H9 (cell line): ENCODE measurements around the gene IARS1. TPM values are rescaled to one million over a fixed set of nuclear protein-coding genes. Genes with fewer than 3 reads are reported as not detected.

Source experiments
- DNase-seq: peaks from one replicate; pipeline ENCODE4 v3.0.0-alpha.2; 2017
- H2AFZ ChIP-seq: one replicate; pipeline ENCODE4 v1.6.1; 2013; ENCODE audit warnings: mild to moderate bottlenecking, low read length, control low read depth, moderate library complexity
- H2AK5ac ChIP-seq: 2 replicates; pipeline ENCODE4 v1.6.1; 2013; ENCODE audit warnings: low read length, control low read depth, mixed read lengths; ENCODE audit not compliant: insufficient read length
- H2BK120ac ChIP-seq: one replicate; pipeline ENCODE4 v1.6.1; 2013; ENCODE audit warnings: low read depth, mild to moderate bottlenecking, low read length, control low read depth, inconsistent platforms; ENCODE audit not compliant: poor library complexity, severe bottlenecking
- H2BK12ac ChIP-seq: 2 replicates; pipeline ENCODE4 v1.6.1; 2013; ENCODE audit warnings: low read length, control low read depth, mixed read lengths, low read depth; ENCODE audit not compliant: insufficient read length
- H2BK15ac ChIP-seq: 2 replicates; pipeline ENCODE4 v1.6.1; 2013; ENCODE audit warnings: low read depth, low read length, control low read depth
- H2BK20ac ChIP-seq: one replicate; pipeline ENCODE4 v1.6.1; 2013; ENCODE audit warnings: low read depth, mild to moderate bottlenecking, low read length, control low read depth, inconsistent platforms; ENCODE audit not compliant: poor library complexity, severe bottlenecking
- H2BK5ac ChIP-seq: 2 replicates; pipeline ENCODE4 v1.6.1; 2013; ENCODE audit warnings: low read length, control low read depth, mixed read lengths; ENCODE audit not compliant: insufficient read length
- H3K14ac ChIP-seq: 2 replicates; pipeline ENCODE4 v1.6.1; 2013; ENCODE audit warnings: low read length, control low read depth; ENCODE audit not compliant: insufficient read depth
- H3K18ac ChIP-seq: 2 replicates; pipeline ENCODE4 v1.6.1; 2013; ENCODE audit warnings: low read depth, mild to moderate bottlenecking, mixed read lengths, low read length, control low read depth; ENCODE audit not compliant: insufficient read length
- H3K23ac ChIP-seq: 2 replicates; pipeline ENCODE4 v1.6.1; 2013; ENCODE audit warnings: low read length, control low read depth, mixed read lengths, low read depth; ENCODE audit not compliant: insufficient read length
- H3K23me2 ChIP-seq: 2 replicates; pipeline ENCODE4 v1.6.1; 2013; ENCODE audit warnings: low read depth, mild to moderate bottlenecking, mixed read lengths, low read length, control low read depth; ENCODE audit not compliant: insufficient read length, poor library complexity, severe bottlenecking
- H3K27ac ChIP-seq: 2 replicates; pipeline ENCODE4 v1.5.1; 2013; ENCODE audit warnings: low read length, control low read depth, mixed read lengths, low read depth; ENCODE audit not compliant: insufficient read length
- H3K27me3 ChIP-seq: 2 replicates; pipeline ENCODE4 v1.6.1; 2013; ENCODE audit warnings: low read length, control low read depth, inconsistent platforms; ENCODE audit not compliant: insufficient read depth
- H3K4ac ChIP-seq: 2 replicates; pipeline ENCODE4 v1.6.1; 2013; ENCODE audit warnings: low read depth, mild to moderate bottlenecking, control low read depth, inconsistent platforms, low read length, moderate library complexity
- H3K4me1 ChIP-seq: 2 replicates; pipeline ENCODE4 v1.6.1; 2013; ENCODE audit warnings: low read length, control low read depth, inconsistent platforms; ENCODE audit not compliant: insufficient read depth
- H3K4me2 ChIP-seq: 2 replicates; pipeline ENCODE4 v1.6.1; 2013; ENCODE audit warnings: low read length, control low read depth, mixed read lengths; ENCODE audit not compliant: insufficient read length, insufficient read depth
- H3K56ac ChIP-seq: 2 replicates; pipeline ENCODE4 v1.6.1; 2013; ENCODE audit warnings: low read depth, mild to moderate bottlenecking, mixed read lengths, low read length, control low read depth; ENCODE audit not compliant: insufficient read length
- H3K79me1 ChIP-seq: 2 replicates; pipeline ENCODE4 v1.6.1; 2013; ENCODE audit warnings: low read depth, mild to moderate bottlenecking, moderate library complexity, low read length, control low read depth, inconsistent platforms; ENCODE audit not compliant: insufficient read depth, poor library complexity, severe bottlenecking
- H3K79me2 ChIP-seq: 2 replicates; pipeline ENCODE4 v1.6.1; 2013; ENCODE audit warnings: low read length, control low read depth, inconsistent platforms; ENCODE audit not compliant: insufficient read depth
- H3K9ac ChIP-seq: 2 replicates; pipeline ENCODE4 v1.6.1; 2013; ENCODE audit warnings: low read length, control low read depth, mixed read lengths; ENCODE audit not compliant: insufficient read length; ENCODE audit errors: extremely low read depth
- H3K9me3 ChIP-seq: one replicate; pipeline ENCODE4 v1.6.1; 2013; ENCODE audit warnings: low read depth, low read length, inconsistent platforms; ENCODE audit not compliant: control insufficient read depth
- H3T11ph ChIP-seq: one replicate; pipeline ENCODE4 v1.6.1; 2013; ENCODE audit warnings: mild to moderate bottlenecking, low read length, control low read depth, inconsistent platforms
- H4K20me1 ChIP-seq: one replicate; pipeline ENCODE4 v1.6.1; 2013; ENCODE audit not compliant: control insufficient read depth, insufficient read length, insufficient read depth
- H4K5ac ChIP-seq: 2 replicates; pipeline ENCODE4 v1.6.1; 2013; ENCODE audit warnings: low read depth, mild to moderate bottlenecking, mixed read lengths, low read length, control low read depth; ENCODE audit not compliant: insufficient read length
- H4K8ac ChIP-seq: replicated peaks from 2 replicates; pipeline ENCODE4 v1.6.1; 2013; ENCODE audit warnings: low read length, control low read depth, mixed read lengths, low read depth; ENCODE audit not compliant: insufficient read length
- H4K91ac ChIP-seq: 2 replicates; pipeline ENCODE4 v1.6.1; 2013; ENCODE audit warnings: low read depth, mild to moderate bottlenecking, moderate library complexity, mixed read lengths, low read length, control low read depth; ENCODE audit not compliant: insufficient read length
- H3K27ac Mint-ChIP-seq, 3 experiments: 2 replicates in 2 of 3; 3 replicates in 1 of 3; pipeline ENCODE4 v1.8.0; 2020 to 2021; ENCODE audit warnings: mixed read lengths in 3 of 3, mild to moderate bottlenecking in 1 of 3, moderate library complexity in 1 of 3
- H3K27me3 Mint-ChIP-seq: 2 replicates; pipeline ENCODE4 v1.8.0; 2021; ENCODE audit warnings: low read depth, mild to moderate bottlenecking, moderate library complexity, mixed read lengths
- H3K36me3 Mint-ChIP-seq, 3 experiments: 2 replicates in 2 of 3; 3 replicates in 1 of 3; pipeline ENCODE4 v1.8.0; 2020 to 2021; ENCODE audit warnings: low read depth in 3 of 3, mixed read lengths in 3 of 3; ENCODE audit not compliant: insufficient read depth in 1 of 3
- H3K4me1 Mint-ChIP-seq, 2 experiments: 2 replicates each; pipeline ENCODE4 v1.8.0; 2020; ENCODE audit warnings: mixed read lengths in 2 of 2
- H3K4me3 Mint-ChIP-seq, 2 experiments: 2 replicates in 1 of 2; 3 replicates in 1 of 2; pipeline ENCODE4 v1.8.0; 2020 to 2021; ENCODE audit warnings: mild to moderate bottlenecking in 2 of 2, mixed read lengths in 2 of 2, moderate library complexity in 1 of 2
- H3K9me3 Mint-ChIP-seq, 2 experiments: 2 replicates in 1 of 2; 3 replicates in 1 of 2; pipeline ENCODE4 v1.8.0; 2020; ENCODE audit warnings: mild to moderate bottlenecking in 2 of 2, mixed read lengths in 2 of 2, moderate library complexity in 1 of 2
- CTCF ChIP-seq: fragments of 200-600 bp; sonication (generic); conservative IDR thresholded peaks from 3 replicates; pipeline ENCODE4 v1.8.0; 2021; ENCODE audit warnings: antibody characterized with exemption, mild to moderate bottlenecking
- WGBS: extraction: QIAGEN DNeasy Blood & Tissue Kit; methylation state at CpG from one replicate; pipeline ENCODE4 v1.1.7; 2013; ENCODE audit warnings: missing lambda C conversion rate, low lambda C conversion rate, mixed read lengths; ENCODE audit not compliant: insufficient read length; ENCODE audit errors: extremely low coverage; 5-methylcytosine and 5-hydroxymethylcytosine counted together
- total RNA-seq: library from RNA; stranded (reverse); gene quantifications from 2 replicates; pipeline ENCODE4 v1.2.1, GENCODE V29; 2021

IARS1 gene
- total RNA-seq, 1 experiment from 2014 or later, result 234 TPM

- Histone ChIP-seq H2AFZ (no peak overlapping the region), H3K18ac (no peak overlapping the region), H3K4me2 (no peak overlapping the region), H3K27me3 (no peaks in the 10 kb centered on the region), H4K20me1 (no peaks in the 10 kb centered on the region), H3K4ac (no peak overlapping the region), H2BK5ac (no peak overlapping the region), H2BK120ac (no peak overlapping the region), H3K79me2 (no peaks in the 10 kb centered on the region), H2BK20ac (no peak overlapping the region), H4K8ac (no peak overlapping the region), H3K27ac (no peak overlapping the region), H2BK12ac (no peak overlapping the region), H4K91ac (no peak overlapping the region), H4K5ac (no peak overlapping the region), H2AK5ac (no peak overlapping the region), H3K9me3 (no peaks in the 10 kb centered on the region), H3K23ac (no peak overlapping the region), H3K23me2 (no peaks in the 10 kb centered on the region), H3K4me1 (no peaks in the 10 kb centered on the region), H3K14ac (no peak overlapping the region), H3K9ac (no peak overlapping the region), H3K79me1 (no peaks in the 10 kb centered on the region), H3T11ph (no peak overlapping the region), H2BK15ac (no peak overlapping the region), H3K56ac (no peak overlapping the region)
- no peak for DNase-seq
- TF ChIP-seq CTCF, result no peak
- WGBS, result no CpG with 5 or more reads among the region's 19 CpGs
- Mint-ChIP-seq H3K27ac (no peak overlapping the region), H3K36me3 (peaks cover 50 to 95% (median 93%) of the 10 kb centered on the region in 3 experiments), H3K27me3 (no peaks in the 10 kb centered on the region), H3K9me3 (no peaks in the 10 kb centered on the region), H3K4me1 (no peaks in the 10 kb centered on the region), H3K4me3 (no peak overlapping the region)
Observed at GRCh38 chr9:92254381-92255337, 38.8 kb downstream of the IARS1 start.
